ENCODE measurements around the gene PPM1N.

PPM1N gene

GRCh38 chr19:45542234-45542668 is 44.0 kb downstream of the PPM1N start:
- no peak for DNase-seq

GRCh38 chr19:45547211-45547770 is 49.0 kb downstream of the PPM1N start:
- DNase-seq = no peak

- no peak for DNase-seq
Measured at GRCh38 chr19:45547965-45548609, 49.8 kb downstream of the PPM1N start.

All from eye (tissue), 1 donor.